NCI-H1417 (cell line): Measurements from ENCODE around the gene INSM1.

Source experiments
- DNase-seq, 3 experiments: peaks; one replicate each; lab custom pipeline; 2025; lab: John Stamatoyannopoulos, UW

Gene INSM1

GRCh38 chr20:20417876-20418676, 50.2 kb downstream of the INSM1 start:
- DNase-seq = no peak
